OCI-LY3 (cell line): ENCODE results near the gene HBP1.

Source experiments
- H2AFZ ChIP-seq: fragments of 200-600, 300-600 bp; shearing (Covaris generic); 2 replicates; pipeline ENCODE4 v1.6.0; 2014; ENCODE audit warnings: antibody characterized with exemption, low read depth, low read length
- H3K27ac ChIP-seq: fragments of 200-600, 300-600 bp; sonication (generic); 2 replicates; pipeline ENCODE4 v1.5.1; 2014; ENCODE audit warnings: mild to moderate bottlenecking, low read length, moderate library complexity, mixed read lengths
- H3K27me3 ChIP-seq: fragments of 200-600, 300-600 bp; sonication (generic); 2 replicates; pipeline ENCODE4 v1.6.1; 2014; ENCODE audit warnings: low read depth, low read length, mixed read lengths
- H3K36me3 ChIP-seq: fragments of 200-600, 300-600 bp; sonication (generic); replicated peaks from 2 replicates; pipeline ENCODE3; 2014; ENCODE audit warnings: low read depth, low read length, mixed read lengths
- H3K4me1 ChIP-seq: fragments of 300-600, 200-600 bp; sonication (generic); 2 replicates; pipeline ENCODE4 v1.6.1; 2014; ENCODE audit warnings: low read length, mixed read lengths
- H3K4me2 ChIP-seq: fragments of 200-600, 300-600 bp; sonication (generic); 2 replicates; pipeline ENCODE4 v1.6.1; 2014; ENCODE audit warnings: low read length, mixed read lengths
- H3K4me3 ChIP-seq: fragments of 300-600, 200-600 bp; sonication (generic); 2 replicates; pipeline ENCODE4 v1.5.1; 2014; ENCODE audit warnings: antibody characterized with exemption, mild to moderate bottlenecking, low read length, moderate library complexity
- H3K79me2 ChIP-seq: fragments of 300-600, 200-600 bp; shearing (Covaris generic); 2 replicates; pipeline ENCODE4 v1.6.1; 2014; ENCODE audit warnings: mild to moderate bottlenecking, low read length, mixed read lengths
- H3K9ac ChIP-seq: fragments of 300-600, 200-600 bp; shearing (Covaris generic); 2 replicates; pipeline ENCODE4 v1.6.0; 2014; ENCODE audit warnings: mild to moderate bottlenecking, low read length, moderate library complexity
- H3K9me3 ChIP-seq: fragments of 200-600, 300-600 bp; shearing (Covaris generic); 2 replicates; pipeline ENCODE4 v1.6.1; 2014; ENCODE audit warnings: low read length, mixed read lengths; ENCODE audit not compliant: insufficient read depth
- H4K20me1 ChIP-seq: fragments of 200-600, 300-600 bp; sonication (generic); 2 replicates; pipeline ENCODE4 v1.6.1; 2016; ENCODE audit warnings: low read length, mixed read lengths; ENCODE audit not compliant: insufficient read depth
- CTCF ChIP-seq: fragments of 200-600, 300-600 bp; sonication (generic); IDR thresholded peaks from 2 replicates; pipeline ENCODE4 v1.5.1; 2014; ENCODE audit warnings: antibody characterized with exemption, low read length, low read depth
- EZH2phosphoT487 ChIP-seq: fragments of 200-600 bp; shearing (Covaris generic); IDR thresholded peaks from 2 replicates; pipeline ENCODE4 v1.6.1; 2018; ENCODE audit warnings: antibody characterized with exemption, mixed run types, low read depth

Gene HBP1

GRCh38 chr7:107248551-107249316 lies 79.9 kb downstream of the HBP1 start:
- Histone ChIP-seq H3K27ac (no peak overlapping the region), H3K27me3 (no peaks in the 10 kb centered on the region), H3K4me2 (no peak overlapping the region), H3K4me3 (no peak overlapping the region), H3K36me3 (no peaks in the 10 kb centered on the region), H3K79me2 (no peaks in the 10 kb centered on the region), H4K20me1 (no peaks in the 10 kb centered on the region), H3K9me3 (no peaks in the 10 kb centered on the region), H3K9ac (no peak overlapping the region), H3K4me1 (peaks cover 10% of the 10 kb centered on the region), H2AFZ (no peak overlapping the region)
- TF ChIP-seq CTCF (no peak), EZH2phosphoT487 (no peak)

GRCh38 chr7:107251963-107252362 lies 83.2 kb downstream of the HBP1 start:
- Histone ChIP-seq H3K27ac (no peak overlapping the region), H2AFZ (no peak overlapping the region), H3K36me3 (no peaks in the 10 kb centered on the region), H3K9ac (no peak overlapping the region), H3K4me1 (peaks cover 10% of the 10 kb centered on the region), H3K4me3 (no peak overlapping the region), H3K4me2 (no peak overlapping the region), H3K79me2 (no peaks in the 10 kb centered on the region), H3K27me3 (no peaks in the 10 kb centered on the region), H4K20me1 (no peaks in the 10 kb centered on the region), H3K9me3 (no peaks in the 10 kb centered on the region)
- TF ChIP-seq EZH2phosphoT487 = no peak
- TF ChIP-seq CTCF = no peak
